HG03442 (cell line): ENCODE data around the gene DBNDD2.

Experiments
- ATAC-seq: cut with Tn5 transposase; IDR thresholded peaks from one replicate; pipeline ENCODE4 v1.9.1; 2021; ENCODE audit warnings: mild to moderate bottlenecking, moderate library complexity; ENCODE audit not compliant: unreplicated experiment

Gene DBNDD2

GRCh38 chr20:45377269-45377668, 30.8 kb upstream of the DBNDD2 start:
- no peak for ATAC-seq

- ATAC-seq, result no peak
Measured at GRCh38 chr20:45378191-45378590, 29.9 kb upstream of the DBNDD2 start, which contains the start of gene TP53TG5. Gene TP53TG5, minus strand, starts transcription at chr20:45378325. Its CDS starts 89 bp downstream, at chr20:45378236.

- ATAC-seq, result no peak
Measured at GRCh38 chr20:45387274-45387673, 20.8 kb upstream of the DBNDD2 start.

GRCh38 chr20:45390931-45391330, 17.2 kb upstream of the DBNDD2 start:
- no peak for ATAC-seq

- ATAC-seq, result no peak
Measured at GRCh38 chr20:45391559-45391958, 16.5 kb upstream of the DBNDD2 start.

GRCh38 chr20:45392733-45393132, 15.4 kb upstream of the DBNDD2 start:
- ATAC-seq, result no peak

GRCh38 chr20:45394221-45395113, 13.6 kb upstream of the DBNDD2 start:
- ATAC-seq, result no peak

GRCh38 chr20:45395114-45395415, 13.0 kb upstream of the DBNDD2 start:
- no peak for ATAC-seq

GRCh38 chr20:45399018-45399417, 9.1 kb upstream of the DBNDD2 start:
- ATAC-seq, result no peak

GRCh38 chr20:45400346-45401031, 7.6 kb upstream of the DBNDD2 start:
- no peak for ATAC-seq

GRCh38 chr20:45402946-45403345, 5.1 kb upstream of the DBNDD2 start:
- no peak for ATAC-seq

- ATAC-seq, result no peak
Measured at GRCh38 chr20:45404438-45404837, 3.7 kb upstream of the DBNDD2 start.

- ATAC-seq, result no peak
Measured at GRCh38 chr20:45405571-45406259, 2.4 kb upstream of the DBNDD2 start.

GRCh38 chr20:45406260-45407066, 1.6 kb upstream of the DBNDD2 start:
- no peak for ATAC-seq

- ATAC-seq, result no peak
Measured at GRCh38 chr20:45407067-45407745, 883 bp upstream of the DBNDD2 start.

GRCh38 chr20:45408646-45409213, 641 bp downstream of the DBNDD2 start:
- no peak for ATAC-seq

- no peak for ATAC-seq
Measured at GRCh38 chr20:45409521-45410272, 1.6 kb downstream of the DBNDD2 start.

GRCh38 chr20:45410887-45411286, 2.8 kb downstream of the DBNDD2 start:
- no peak for ATAC-seq

- no peak for ATAC-seq
Measured at GRCh38 chr20:45412653-45413052, 4.6 kb downstream of the DBNDD2 start.
